ENCODE measurements around the gene TNF. TPM values are rescaled to one million over a fixed set of nuclear protein-coding genes. Genes with fewer than 3 reads are reported as not detected.

The TNF gene
- total RNA-seq, 1 experiment from 2014 or later, result 0.31 TPM

- TF ChIP-seq HMGXB4 (CRISPR knock-in tag; IDR thresholded peaks at IDR 0.05) (peak; percentile 59), SMAD3 (CRISPR knock-in tag; IDR thresholded peaks at IDR 0.05; ENCODE audit: borderline replicate concordance) (no peak), USF2 (CRISPR knock-in tag; IDR thresholded peaks at IDR 0.05) (no peak), AFF4 (CRISPR knock-in tag; IDR thresholded peaks at IDR 0.05; ENCODE audit: borderline replicate concordance) (no peak), TP53 (CRISPR knock-in tag; IDR thresholded peaks at IDR 0.05) (no peak), ZBTB43 (CRISPR knock-in tag; IDR thresholded peaks at IDR 0.05) (peak; percentile 77; the same call in 1 of the 2 replicates), FOXK1 (CRISPR knock-in tag; IDR thresholded peaks at IDR 0.05) (0 out of 2 replicates have a peak, but pooled peaks have one; percentile 22), FOXP4 (CRISPR knock-in tag; IDR thresholded peaks at IDR 0.05) (no peak), NR3C1 (CRISPR knock-in tag; conservative IDR thresholded peaks at IDR 0.05; ENCODE audit: low read depth) (no peak), NFATC4 (CRISPR knock-in tag; IDR thresholded peaks at IDR 0.05) (no peak), ARID4B (CRISPR knock-in tag; IDR thresholded peaks at IDR 0.05; ENCODE audit: borderline replicate concordance) (peak; percentile 55; the same call in 1 of the 2 replicates), GABPB1 (CRISPR knock-in tag; IDR thresholded peaks at IDR 0.05) (no peak; the same call in 1 of the 2 replicates), ZSCAN18 (CRISPR knock-in tag; IDR thresholded peaks at IDR 0.05) (no peak), PREB (CRISPR knock-in tag; IDR thresholded peaks at IDR 0.05; ENCODE audit: borderline replicate concordance) (no peak), ZNF138 (CRISPR knock-in tag; conservative IDR thresholded peaks at IDR 0.05) (no peak), NR2C2 (CRISPR knock-in tag; IDR thresholded peaks at IDR 0.05) (no peak), MAX (CRISPR knock-in tag; IDR thresholded peaks at IDR 0.05) (peak; percentile 33; the same call in 1 of the 2 replicates), ZNF121 (CRISPR knock-in tag; IDR thresholded peaks at IDR 0.05) (no peak), TCF7 (CRISPR knock-in tag; IDR thresholded peaks at IDR 0.05; ENCODE audit: low read depth) (no peak), FOXP1 (CRISPR knock-in tag; IDR thresholded peaks at IDR 0.05; ENCODE audit: borderline replicate concordance) (peak; percentile 30; the same call in 1 of the 2 replicates)
Observed at GRCh38 chr6:31620586-31621319, 45.4 kb downstream of the TNF start, which contains the start of gene PRRC2A (continued).
